Ishikawa (cell line): ENCODE measurements around the gene POLR3C.

Experiments used
- CEBPB ChIP-seq: IDR thresholded peaks from 2 replicates; pipeline ENCODE4 v1.6.1; 2012
- CREB1 ChIP-seq: IDR thresholded peaks from 2 replicates; pipeline ENCODE4 v1.6.1; 2012; ENCODE audit warnings: low read depth
- EGR1 ChIP-seq: IDR thresholded peaks from 2 replicates; pipeline ENCODE4 v1.6.1; 2012
- EP300 ChIP-seq: IDR thresholded peaks from 2 replicates; pipeline ENCODE4 v1.6.1; 2012; ENCODE audit warnings: borderline replicate concordance
- FOXM1 ChIP-seq: IDR thresholded peaks from 2 replicates; pipeline ENCODE4 v1.6.1; 2012; ENCODE audit warnings: low read depth, borderline replicate concordance
- MAX ChIP-seq: IDR thresholded peaks from 2 replicates; pipeline ENCODE4 v1.6.1; 2012
- NFIC ChIP-seq: IDR thresholded peaks from 2 replicates; pipeline ENCODE4 v1.6.1; 2012
- RAD21 ChIP-seq: IDR thresholded peaks from 2 replicates; pipeline ENCODE4 v1.6.1; 2012; ENCODE audit warnings: low read depth
- REST ChIP-seq: IDR thresholded peaks from 2 replicates; pipeline ENCODE4 v1.6.1; 2012; ENCODE audit warnings: low read depth, mild to moderate bottlenecking
- TAF1 ChIP-seq: IDR thresholded peaks from 2 replicates; pipeline ENCODE4 v1.6.1; 2012; ENCODE audit warnings: low read depth, mild to moderate bottlenecking
- TCF12 ChIP-seq: IDR thresholded peaks from 2 replicates; pipeline ENCODE4 v1.6.1; 2012; ENCODE audit warnings: low read depth
- TEAD4 ChIP-seq: IDR thresholded peaks from 2 replicates; pipeline ENCODE4 v1.6.1; 2012
- USF1 ChIP-seq: IDR thresholded peaks from 2 replicates; pipeline ENCODE4 v1.6.1; 2012
- YY1 ChIP-seq: IDR thresholded peaks from 2 replicates; pipeline ENCODE4 v1.6.1; 2012; ENCODE audit warnings: low read depth
- ZBTB7A ChIP-seq: IDR thresholded peaks from 2 replicates; pipeline ENCODE4 v1.6.1; 2012; ENCODE audit warnings: low read depth

The POLR3C gene

GRCh38 chr1:145891587-145892485, 67.8 kb downstream of the POLR3C start:
- TF ChIP-seq YY1 (peak; percentile 28; the same call in 1 of the 2 replicates), TCF12 (peak; percentile 51), CREB1 (no peak), USF1 (no peak), CEBPB (no peak), MAX (peak; percentile 38; the same call in 1 of the 2 replicates), TEAD4 (0 out of 2 replicates have a peak, but pooled peaks have one; percentile 31), NFIC (peak; percentile 86), RAD21 (peak; percentile 93), ZBTB7A (0 out of 2 replicates have a peak, but pooled peaks have one; percentile 35), FOXM1 (no peak; the same call in 1 of the 2 replicates), EGR1 (no peak), EP300 (peak; percentile 55; the same call in 1 of the 2 replicates), TAF1 (no peak), REST (no peak)

GRCh38 chr1:145892486-145893087, 68.6 kb downstream of the POLR3C start:
- TF ChIP-seq MAX, result no peak
- no peak for TF ChIP-seq TEAD4
- TF ChIP-seq FOXM1, result no peak
- TF ChIP-seq EP300, result no peak
- no peak for TF ChIP-seq RAD21
- no peak for TF ChIP-seq YY1
- TF ChIP-seq NFIC, result no peak
- TF ChIP-seq CREB1, result no peak
- TF ChIP-seq ZBTB7A, result no peak
- no peak for TF ChIP-seq CEBPB

- TF ChIP-seq EGR1 (no peak), TCF12 (no peak), CREB1 (no peak), MAX (no peak), YY1 (no peak), REST (no peak), NFIC (no peak), TAF1 (no peak), EP300 (no peak), TEAD4 (no peak), CEBPB (no peak), RAD21 (no peak)
These were observed 69.5 kb downstream of the POLR3C start for GRCh38 chr1:145893306-145894055.
